Testis (tissue), 3 donors: Measurements from ENCODE around the gene ZNF579. TPM values are rescaled to one million over a fixed set of nuclear protein-coding genes. Genes with fewer than 3 reads are reported as not detected.

Experiments
- DNase-seq: peaks from one replicate; pipeline ENCODE4 v3.0.0-alpha.2; 2019
- H3K27ac ChIP-seq, 2 donors: fragments of 200-600 bp; sonication (generic); one replicate each; pipeline ENCODE4 v1.5.1; 2019
- H3K27me3 ChIP-seq: fragments of 200-600 bp; sonication (generic); one replicate; pipeline ENCODE4 v1.5.1; 2019
- H3K36me3 ChIP-seq: fragments of 200-600 bp; sonication (generic); one replicate; pipeline ENCODE4 v1.5.1; 2017; ENCODE audit warnings: low read depth; ENCODE audit errors: missing control alignments
- H3K4me1 ChIP-seq: fragments of 200-600 bp; sonication (generic); one replicate; pipeline ENCODE4 v1.5.1; 2019
- H3K4me3 ChIP-seq, 2 donors: fragments of 200-600 bp; sonication (generic); one replicate each; pipeline ENCODE4 v1.5.1; 2017 to 2019
- H3K9me3 ChIP-seq: fragments of 200-600 bp; sonication (generic); one replicate; pipeline ENCODE4 v1.5.1; 2017
- CTCF ChIP-seq, 3 experiments: fragments of 450-650 bp in 2 of 3; fragments of 200-600 bp in 1 of 3; sonication (generic) in 1 of 3; IDR thresholded peaks; one replicate each; pipeline ENCODE4 v1.5.1; 2016 to 2019; ENCODE audit warnings: antibody characterized with exemption in 3 of 3, mild to moderate bottlenecking in 2 of 3, moderate library complexity in 1 of 3
- POLR2A ChIP-seq: fragments of 450-650 bp; IDR thresholded peaks from one replicate; pipeline ENCODE4 v1.6.1; 2017; ENCODE audit warnings: antibody characterized with exemption, mild to moderate bottlenecking, moderate library complexity
- WGBS, 2 donors: methylation state at CpG; one replicate each; pipeline ENCODE4 v1.1.5; 2018; 5-methylcytosine and 5-hydroxymethylcytosine counted together
- intact Hi-C: fragments of 100-400 bp; cut with DNase I; formaldehyde crosslinking; loops from one replicate; pipeline ENCODE4 v1.15.1; 2023; ENCODE audit warnings: low total_unique reads
- polyA plus RNA-seq: library from polyadenylated mRNA; stranded (reverse); fragments of 350-450 nt; fragmentation: Illumina TruSeq; extraction: RNeasy Lipid Tissue Mini Kit (QIAGEN cat#74804); gene quantifications from one replicate; pipeline ENCODE4 v1.2.3, GENCODE V29; 2014; ENCODE audit warnings: low read depth, low replicate concordance; ENCODE audit not compliant: insufficient read depth
- total RNA-seq, 2 donors: library from RNA; depleted of rRNA; stranded (reverse); fragments of >200 nt; gene quantifications; one replicate each; pipeline ENCODE4 v1.2.3, GENCODE V29; 2016

Gene ZNF579
- total and polyA plus RNA-seq, 3 donors from 2014 or later, result 4.0 to 7.2 (median 4.3) TPM

DNA sequence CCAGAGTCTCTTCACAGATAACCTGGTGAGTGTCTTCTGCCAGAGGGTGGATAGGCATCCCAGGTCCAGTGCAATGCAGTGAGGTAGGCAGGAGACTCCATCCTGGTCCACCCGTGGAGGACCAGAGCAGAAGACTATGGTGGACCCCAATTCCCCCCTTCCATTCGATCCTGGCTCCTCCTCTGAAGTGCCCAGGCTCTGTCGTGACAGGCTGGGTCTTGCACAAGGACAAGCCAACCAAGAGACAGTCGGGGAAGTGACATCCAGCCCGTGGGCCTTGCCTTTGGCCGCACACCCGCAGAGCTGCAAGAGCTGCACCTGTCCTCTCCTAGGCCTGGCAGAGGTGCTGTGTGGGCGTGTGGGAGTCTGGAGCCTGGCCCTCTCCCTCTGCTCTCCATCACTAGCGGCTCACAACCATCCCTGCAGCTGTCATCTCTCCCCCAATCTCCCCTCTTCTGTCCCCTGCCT, 40.6 kb upstream of the ZNF579 start:
- TF ChIP-seq POLR2A, result no peak
- no peak for TF ChIP-seq CTCF (IDR thresholded peaks at IDR 0.05)
- WGBS, 2 donors, result 41 to 61% methylated on average over 2 to 9 of the region's 9 CpGs
- no peak overlapping the region for H3K4me3 ChIP-seq
- no peak for DNase-seq
- H3K36me3 ChIP-seq, result no peaks in the 10 kb centered on the region
- H3K27me3 ChIP-seq, result no peaks in the 10 kb centered on the region
- H3K4me1 ChIP-seq, result peaks cover 20% of the 10 kb centered on the region
- no peak overlapping the region for H3K27ac ChIP-seq
- intact Hi-C loops, result no loop called here
- no peaks in the 10 kb centered on the region for H3K9me3 ChIP-seq

GRCh38 chr19:55620410-55621204, 40.0 kb upstream of the ZNF579 start:
- Histone ChIP-seq H3K36me3 (no peaks in the 10 kb centered on the region), H3K4me1 (peaks cover 20% of the 10 kb centered on the region), H3K27me3 (no peaks in the 10 kb centered on the region), H3K4me3 (no peak overlapping the region), H3K9me3 (no peaks in the 10 kb centered on the region), H3K27ac (no peak overlapping the region)
- intact Hi-C loops, result no loop called here
- WGBS, 2 donors, result 87 to 88% methylated on average over 11 to 12 of the region's 12 CpGs
- no peak for TF ChIP-seq POLR2A
- no peak for TF ChIP-seq CTCF (IDR thresholded peaks at IDR 0.05)
- DNase-seq, result no peak

DNA sequence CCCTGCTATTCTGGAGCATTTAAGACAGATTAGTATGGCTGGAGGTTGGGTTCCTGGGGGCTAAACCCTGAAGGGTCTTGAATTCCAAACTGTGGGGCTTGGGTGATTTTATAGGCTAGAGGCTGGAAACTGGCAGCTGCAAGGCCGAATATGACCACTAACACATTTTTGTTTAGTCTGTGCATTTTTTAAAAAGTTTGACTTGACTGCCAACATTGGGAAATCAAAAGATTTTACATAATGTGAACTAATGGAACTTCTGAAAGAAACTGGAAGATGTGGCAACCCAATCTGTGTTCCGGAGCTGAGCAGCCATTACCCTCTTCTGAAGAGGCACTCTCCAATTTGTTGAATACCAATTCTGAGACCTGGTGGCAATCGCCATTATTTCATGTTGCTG, 38.6 kb upstream of the ZNF579 start:
- DNase-seq, result no peak
- no peaks in the 10 kb centered on the region for H3K36me3 ChIP-seq
- intact Hi-C loops, result no loop called here
- no peak overlapping the region for H3K4me3 ChIP-seq
- WGBS, 2 donors, result 83 to 86% methylated on average over 3 of the region's 3 CpGs
- TF ChIP-seq CTCF (IDR thresholded peaks at IDR 0.05), result no peak
- no peak for TF ChIP-seq POLR2A
- no peaks in the 10 kb centered on the region for H3K27me3 ChIP-seq
- H3K4me1 ChIP-seq, result peaks cover 15% of the 10 kb centered on the region
- H3K27ac ChIP-seq, result no peak overlapping the region
- H3K9me3 ChIP-seq, result no peaks in the 10 kb centered on the region

DNA sequence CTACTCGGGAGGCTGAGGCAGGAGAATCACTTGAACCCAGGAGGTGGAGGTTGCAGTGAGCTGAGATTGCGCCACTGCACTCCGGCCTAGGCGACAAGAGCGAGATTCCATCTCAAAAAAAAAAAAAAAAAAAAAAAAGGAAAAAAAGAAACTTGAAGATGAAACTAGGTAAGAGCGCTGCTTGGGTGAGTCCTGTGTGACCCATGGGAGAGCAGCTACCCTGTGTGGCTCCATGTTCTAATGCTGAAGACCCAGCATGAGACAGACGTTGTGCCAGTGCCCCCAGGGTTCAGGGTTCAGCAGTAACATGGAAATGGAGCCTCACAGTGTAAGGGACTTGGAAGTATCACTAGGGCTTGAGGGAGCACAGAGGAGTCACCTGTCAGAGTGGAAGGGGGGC, 37.8 kb upstream of the ZNF579 start:
- H3K4me1 ChIP-seq, result peaks cover 12% of the 10 kb centered on the region
- intact Hi-C loops, result no loop called here
- no peak overlapping the region for H3K27ac ChIP-seq
- no peaks in the 10 kb centered on the region for H3K27me3 ChIP-seq
- H3K36me3 ChIP-seq, result no peaks in the 10 kb centered on the region
- no peaks in the 10 kb centered on the region for H3K9me3 ChIP-seq
- no peak for DNase-seq
- WGBS, 2 donors, result 86 to 88% methylated on average over 7 of the region's 7 CpGs
- no peak overlapping the region for H3K4me3 ChIP-seq
- no peak for TF ChIP-seq CTCF (IDR thresholded peaks at IDR 0.05)
- no peak for TF ChIP-seq POLR2A

DNA sequence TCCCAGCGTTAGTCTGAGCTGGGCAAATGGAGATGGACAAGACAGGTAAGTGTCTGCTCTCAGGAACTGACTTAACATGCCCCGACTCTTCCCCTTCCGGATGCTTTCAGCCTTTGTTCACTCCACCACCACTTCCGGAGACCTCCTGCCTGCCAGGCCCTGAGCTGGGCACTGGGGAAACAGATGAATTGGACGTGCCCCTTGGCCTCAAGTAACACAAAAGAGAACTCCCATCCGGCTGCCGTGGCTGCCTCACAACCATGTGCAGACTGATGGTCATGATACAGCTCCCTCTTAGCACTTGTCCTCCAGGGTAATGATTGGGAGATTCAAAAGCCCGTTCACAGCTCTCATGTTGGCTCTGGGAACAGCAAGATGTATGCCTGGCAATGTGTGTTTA, 36.8 kb upstream of the ZNF579 start:
- Histone ChIP-seq H3K4me3 (no peak overlapping the region), H3K36me3 (no peaks in the 10 kb centered on the region), H3K4me1 (peaks cover 2% of the 10 kb centered on the region), H3K27ac (no peak overlapping the region), H3K9me3 (no peaks in the 10 kb centered on the region), H3K27me3 (no peaks in the 10 kb centered on the region)
- TF ChIP-seq POLR2A, result no peak
- TF ChIP-seq CTCF (IDR thresholded peaks at IDR 0.05), result no peak
- intact Hi-C loops, result no loop called here
- no peak for DNase-seq
- 79 to 80% methylated on average over 6 to 8 of the region's 8 CpGs for WGBS, 2 donors
